CD4-positive, alpha-beta T cell treated with Interleukin-4 for 4 hours (primary cell): ENCODE results near the gene SMYD3.

ENCODE experiments used
- DNase-seq: peaks from one replicate; pipeline ENCODE4 v3.0.0-alpha.2; 2020

The SMYD3 gene

DNA sequence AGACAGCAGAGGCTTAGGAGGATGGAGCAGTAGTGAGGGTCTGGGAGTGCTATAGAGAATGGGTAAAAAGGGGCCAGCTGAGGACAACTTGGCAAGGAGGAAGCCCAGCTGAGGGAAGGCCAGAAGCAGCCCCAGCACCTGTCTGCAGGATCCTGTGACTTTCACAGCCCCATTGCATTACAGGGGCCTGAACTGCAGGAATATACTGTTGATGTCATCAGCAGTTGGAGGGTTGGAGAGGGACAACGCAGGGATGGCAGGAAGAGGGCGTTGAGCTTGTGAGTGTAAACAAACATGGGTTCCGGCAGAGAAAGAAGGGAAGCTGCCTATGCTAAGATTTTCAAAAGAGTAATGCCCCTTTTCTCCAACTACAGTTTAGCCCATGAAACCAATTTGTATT, 628.5 kb downstream of the SMYD3 start:
- DNase-seq = no peak

DNA sequence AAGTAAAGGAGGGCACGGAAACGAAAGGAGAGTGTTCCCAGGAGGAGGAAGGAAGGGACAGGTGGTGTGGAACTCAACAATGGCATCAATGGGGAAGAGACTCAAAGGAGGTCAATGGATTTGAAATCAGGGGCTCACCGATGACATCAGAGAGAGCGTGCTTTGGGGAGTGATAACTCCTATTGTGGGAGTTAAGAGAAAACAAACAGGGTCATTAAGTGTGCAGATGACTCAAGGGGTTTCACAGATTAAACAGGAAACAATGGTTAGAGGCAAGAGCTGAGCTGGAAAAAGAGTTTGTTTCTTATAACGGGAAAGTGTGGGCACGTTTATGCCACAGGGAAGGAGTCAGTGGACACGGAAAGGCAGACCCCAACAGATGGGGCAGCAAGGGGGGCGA, 629.1 kb downstream of the SMYD3 start:
- DNase-seq = no peak

DNA sequence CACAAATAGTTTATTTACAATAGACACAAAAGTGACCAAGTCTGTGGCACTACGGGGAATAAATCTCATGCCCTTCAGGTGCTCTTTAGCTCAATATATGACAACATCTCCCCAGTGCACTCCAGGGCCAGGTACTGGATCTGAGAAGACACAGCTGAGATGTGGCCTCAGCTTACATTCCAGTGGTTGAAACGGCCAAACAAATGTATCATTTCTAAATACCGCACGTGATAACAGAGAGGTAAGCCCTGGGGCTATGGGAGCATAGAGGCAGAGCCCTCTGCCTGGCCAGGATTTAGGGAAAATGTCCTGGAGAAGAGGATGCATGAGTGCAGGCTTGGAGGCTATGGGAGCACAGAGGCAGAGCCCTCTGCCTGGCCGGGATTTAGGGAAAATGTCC, 630.5 kb downstream of the SMYD3 start:
- no peak for DNase-seq

DNA sequence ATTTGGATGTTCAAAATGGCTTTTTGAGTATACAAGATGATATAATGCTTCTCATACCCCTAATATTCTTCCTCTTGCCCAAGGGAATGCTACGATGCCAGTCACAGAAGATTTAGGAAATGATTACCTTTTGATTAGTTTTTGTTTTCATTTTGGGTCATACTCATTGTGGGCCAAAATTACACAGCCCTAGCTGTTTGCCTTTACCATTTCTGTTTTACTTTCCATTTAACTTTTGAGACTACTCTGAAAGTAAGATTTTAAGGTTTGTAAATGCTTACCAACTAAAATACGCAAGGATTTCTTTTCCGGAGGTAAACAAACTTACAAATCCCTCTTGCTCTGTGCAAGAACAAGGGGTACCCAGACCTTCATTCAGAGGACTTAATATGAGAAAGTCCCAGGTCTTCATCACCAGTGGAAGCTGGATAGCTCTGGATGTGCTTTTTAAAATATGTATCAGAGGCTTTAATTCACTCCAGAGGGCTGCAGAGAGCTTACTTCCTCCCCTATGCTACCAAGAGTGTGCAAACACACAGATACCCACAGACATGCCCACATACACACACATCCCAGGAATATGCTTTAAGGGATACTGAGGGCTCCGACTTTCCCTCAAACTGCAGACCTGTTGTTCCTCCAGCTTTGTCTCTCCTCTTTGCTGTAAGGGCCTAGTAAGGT, 631.4 kb downstream of the SMYD3 start:
- DNase-seq = no peak

DNA sequence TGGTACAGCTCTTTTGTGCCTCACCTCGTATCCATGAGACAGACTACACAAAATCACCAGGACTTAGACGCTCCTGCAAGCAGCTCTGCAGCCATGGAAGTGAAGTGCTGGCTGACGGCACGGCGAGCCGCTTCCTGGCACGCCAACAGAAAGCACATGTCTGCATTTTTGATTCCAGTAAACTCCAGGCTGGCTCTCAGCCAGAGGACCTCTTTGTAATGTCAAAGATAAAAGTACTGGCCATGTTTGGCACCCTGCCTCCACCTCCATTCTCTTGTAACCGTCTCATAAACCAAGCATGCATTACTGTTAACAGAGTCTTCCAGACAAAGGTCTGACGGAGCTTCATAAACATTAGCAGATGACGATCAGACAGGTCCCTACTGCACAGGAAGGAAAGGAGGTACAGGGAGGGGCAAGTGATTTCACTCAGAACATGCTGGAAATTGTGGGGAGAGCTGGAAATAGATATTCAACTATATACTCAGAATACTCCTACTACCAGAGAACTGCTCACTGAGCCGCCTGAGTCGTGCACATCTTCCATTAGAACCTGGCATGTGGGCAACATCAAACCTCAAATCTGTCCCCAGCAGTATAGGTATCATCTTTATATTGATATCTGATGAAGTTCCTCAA, 632.0 kb downstream of the SMYD3 start:
- no peak for DNase-seq

DNA sequence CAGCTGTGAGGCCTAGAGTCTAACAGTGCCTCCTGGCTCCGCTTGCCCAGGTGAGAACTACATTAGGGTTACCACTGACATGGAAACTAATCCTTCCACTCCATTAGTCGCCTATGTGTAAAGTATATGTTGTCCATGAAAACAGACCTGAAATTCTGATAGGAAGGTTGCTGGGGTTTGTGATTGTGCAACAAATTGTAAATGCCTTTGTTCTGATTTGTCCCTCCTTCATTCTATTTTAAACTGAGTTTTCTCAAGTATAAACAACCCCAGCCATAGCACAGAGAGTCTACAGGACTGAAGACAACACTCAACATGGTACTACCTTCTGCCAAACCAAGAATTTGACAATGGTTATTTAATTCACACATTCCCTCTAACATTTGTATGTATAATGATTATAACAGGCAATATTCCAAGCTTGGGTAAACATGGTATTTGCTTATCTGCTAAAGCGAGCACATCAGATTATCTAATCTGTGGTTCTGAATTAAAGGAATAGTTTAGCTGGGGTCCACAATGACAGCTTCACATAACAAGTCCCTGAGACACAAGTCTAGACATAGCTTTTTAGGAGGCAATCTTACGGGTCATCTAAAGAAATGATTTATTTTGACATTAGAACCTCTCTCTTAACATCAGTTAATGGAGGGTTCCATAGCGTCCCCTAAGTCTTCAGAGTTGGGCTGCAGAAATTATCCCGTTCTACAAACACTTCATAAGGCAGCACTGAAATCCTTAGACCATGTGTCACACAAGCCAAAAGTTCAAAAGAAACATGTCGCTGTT, 633.0 kb downstream of the SMYD3 start:
- DNase-seq = no peak

DNA sequence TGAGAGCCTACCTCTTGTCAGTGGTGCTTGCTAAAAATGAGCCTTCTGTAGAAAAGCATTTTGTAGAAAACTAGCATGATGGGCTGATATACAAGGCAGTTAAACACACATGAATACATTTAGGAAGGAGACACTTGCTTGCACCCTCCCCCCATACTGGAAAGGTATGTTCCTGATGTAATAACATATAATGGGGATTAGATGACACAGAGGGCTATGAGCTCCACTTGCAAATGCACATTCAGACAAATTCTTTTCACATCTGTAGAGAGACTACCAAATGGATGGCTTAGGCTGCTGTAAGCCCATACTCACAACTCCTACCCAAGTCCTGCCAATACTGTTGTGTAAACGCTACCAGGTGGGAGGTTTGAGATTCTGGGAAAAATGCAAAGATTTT, 634.0 kb downstream of the SMYD3 start:
- no peak for DNase-seq

DNA sequence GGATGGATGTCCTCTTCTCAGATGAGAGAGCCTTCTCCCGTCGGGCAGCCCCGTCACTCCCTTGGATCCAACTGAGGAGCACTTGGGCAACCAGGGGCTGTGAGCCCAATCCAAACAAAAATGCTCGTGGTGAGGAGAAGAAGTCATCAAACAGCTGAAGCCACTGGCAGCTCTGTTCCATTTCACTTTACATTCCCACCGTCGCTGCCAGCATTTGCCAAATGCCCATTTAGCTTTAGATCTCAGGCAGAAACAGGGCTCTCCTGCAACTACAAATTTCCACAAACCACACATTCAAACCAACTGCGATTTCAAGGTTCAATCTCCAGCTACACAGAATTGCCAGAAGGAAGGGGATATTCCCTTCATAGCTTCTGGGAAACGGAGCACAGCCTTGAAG, 634.6 kb downstream of the SMYD3 start:
- DNase-seq = no peak

DNA sequence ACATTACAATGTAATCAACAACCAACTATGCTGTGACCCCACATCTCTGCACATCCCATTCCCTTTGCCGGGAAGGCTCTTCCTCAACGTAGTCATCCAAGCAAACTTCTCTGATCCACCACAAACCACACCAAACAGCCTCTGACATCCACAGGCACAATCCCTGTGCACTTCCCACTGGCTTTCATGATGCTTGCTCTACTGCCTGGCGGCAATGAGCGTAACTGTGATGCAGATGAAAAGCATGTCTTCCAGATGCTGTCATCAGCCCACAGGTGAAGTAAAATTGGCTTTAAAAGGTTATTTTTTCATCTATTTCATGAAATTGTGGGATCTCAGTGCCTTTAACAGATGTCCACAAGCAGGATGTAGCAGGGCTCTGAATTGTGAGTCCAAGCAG, 635.2 kb downstream of the SMYD3 start:
- DNase-seq = no peak

DNA sequence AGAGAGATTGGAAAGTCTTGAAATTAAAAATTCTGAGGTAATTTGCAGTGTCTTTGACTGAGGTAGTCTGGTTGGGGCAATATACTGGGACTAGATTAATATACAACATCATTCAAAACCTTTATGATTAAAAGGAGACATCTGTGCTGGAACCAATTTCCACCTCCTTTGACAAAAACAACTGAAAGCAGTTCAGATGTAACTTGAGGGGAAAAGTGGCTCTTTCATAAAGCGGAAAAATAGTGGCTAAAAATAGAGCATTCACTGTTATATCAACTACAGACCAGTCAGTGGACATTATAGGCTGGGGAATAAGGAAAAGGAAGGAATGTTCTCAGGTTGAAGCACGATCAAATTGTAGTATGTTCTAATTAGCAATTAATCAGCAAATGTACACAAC, 635.9 kb downstream of the SMYD3 start:
- DNase-seq = no peak

DNA sequence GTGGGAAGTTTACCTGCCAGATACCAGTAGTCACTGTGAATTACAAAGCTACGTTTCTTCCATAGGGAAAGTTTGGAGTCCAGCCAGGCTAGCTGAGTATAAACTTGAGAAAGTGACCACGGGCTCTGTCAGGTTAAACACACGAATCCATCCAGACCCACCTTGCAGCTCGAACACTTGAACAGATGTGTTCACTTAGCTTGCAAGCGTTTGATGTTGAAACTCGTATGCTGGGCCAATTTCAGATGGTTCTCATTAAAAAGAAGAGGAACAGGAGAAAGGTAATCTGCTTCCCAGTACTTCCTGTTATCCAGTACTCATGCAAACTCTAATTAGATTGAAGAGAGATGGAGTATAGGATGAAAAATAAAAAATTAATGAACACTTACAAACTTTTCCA, 636.4 kb downstream of the SMYD3 start:
- DNase-seq = no peak

DNA sequence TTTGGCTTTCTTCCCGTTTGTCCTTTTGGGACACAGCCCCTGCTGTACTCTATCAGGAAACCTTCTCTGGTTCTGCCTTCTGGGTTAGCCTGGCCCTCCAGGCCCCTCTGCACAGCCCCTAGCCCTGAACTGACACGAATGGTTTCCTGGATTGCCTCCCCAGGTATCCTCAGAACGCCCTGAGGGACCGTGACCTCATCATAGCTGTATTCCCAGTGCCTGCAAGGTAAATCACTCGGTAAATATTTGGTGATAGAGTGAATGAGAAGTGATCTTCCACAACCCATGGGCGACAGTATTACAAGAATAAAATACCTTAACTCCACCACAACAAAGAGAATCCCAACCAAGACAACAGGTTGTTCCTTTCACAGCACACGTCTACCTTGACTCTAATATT, 637.2 kb downstream of the SMYD3 start:
- DNase-seq = no peak

DNA sequence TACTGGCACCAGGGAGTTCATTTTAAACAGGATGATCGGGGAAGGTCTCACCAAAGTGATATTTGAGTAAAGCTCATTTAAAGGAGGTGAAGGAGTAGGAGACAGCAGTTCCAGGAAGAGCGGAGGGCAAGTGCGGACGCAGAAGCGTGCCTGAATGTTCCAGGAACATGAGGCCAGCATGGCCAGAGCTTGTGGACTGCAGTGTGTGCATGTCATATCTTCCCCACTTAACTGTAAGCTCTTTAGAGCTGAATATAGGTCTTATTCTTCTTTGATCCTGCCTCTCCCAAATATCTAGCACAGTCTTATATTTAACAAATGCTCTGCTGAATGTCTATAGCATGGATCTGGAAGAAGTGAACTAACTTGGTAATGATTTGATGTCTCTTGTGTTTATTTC, 639.3 kb downstream of the SMYD3 start:
- no peak for DNase-seq

DNA sequence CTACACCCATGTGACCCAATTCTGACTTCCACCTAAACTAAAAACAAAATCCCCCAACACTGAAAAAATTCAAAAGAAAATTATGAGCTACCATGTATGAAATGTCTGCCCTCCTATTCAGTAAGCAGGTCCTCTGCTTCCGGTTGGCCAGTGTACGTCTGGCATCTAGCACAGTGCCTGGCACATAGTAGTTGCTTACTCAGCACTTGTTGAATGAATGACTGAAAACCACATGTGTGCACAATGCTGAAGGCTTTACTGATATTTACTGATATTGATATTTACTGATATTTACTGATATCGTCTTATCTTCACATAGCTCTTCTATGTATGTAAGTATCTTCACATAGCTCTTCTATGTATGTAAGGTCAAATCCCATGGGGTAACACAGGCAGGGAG, 642.2 kb downstream of the SMYD3 start:
- DNase-seq = no peak

DNA sequence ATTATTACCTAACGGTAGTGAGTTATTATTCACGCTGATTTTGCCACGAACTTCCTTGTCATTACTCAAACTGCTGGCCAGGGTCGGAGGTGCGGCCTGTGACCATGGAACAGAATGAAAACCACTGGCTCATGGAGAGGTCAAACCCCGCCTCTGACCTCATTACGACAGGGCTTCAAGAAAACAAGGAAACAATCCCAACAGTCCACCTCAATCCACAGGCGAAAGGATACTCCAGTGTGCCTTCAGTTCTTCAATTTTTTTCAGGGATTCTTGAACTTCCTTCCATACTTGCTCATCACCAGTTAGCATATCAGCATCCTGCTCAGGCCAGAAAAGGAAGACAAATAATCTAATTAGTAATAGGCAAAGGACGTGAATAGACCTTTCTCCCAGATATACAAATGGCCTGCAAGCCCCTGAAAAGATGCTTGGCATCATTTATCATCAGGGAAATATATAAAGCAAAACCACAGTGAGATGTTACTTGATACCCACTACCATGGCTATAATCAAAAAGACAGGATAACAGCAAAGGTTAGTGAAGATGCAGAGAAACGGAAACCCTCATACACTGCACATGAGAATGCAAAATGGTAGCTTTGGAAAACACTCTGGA, 643.4 kb downstream of the SMYD3 start:
- no peak for DNase-seq

DNA sequence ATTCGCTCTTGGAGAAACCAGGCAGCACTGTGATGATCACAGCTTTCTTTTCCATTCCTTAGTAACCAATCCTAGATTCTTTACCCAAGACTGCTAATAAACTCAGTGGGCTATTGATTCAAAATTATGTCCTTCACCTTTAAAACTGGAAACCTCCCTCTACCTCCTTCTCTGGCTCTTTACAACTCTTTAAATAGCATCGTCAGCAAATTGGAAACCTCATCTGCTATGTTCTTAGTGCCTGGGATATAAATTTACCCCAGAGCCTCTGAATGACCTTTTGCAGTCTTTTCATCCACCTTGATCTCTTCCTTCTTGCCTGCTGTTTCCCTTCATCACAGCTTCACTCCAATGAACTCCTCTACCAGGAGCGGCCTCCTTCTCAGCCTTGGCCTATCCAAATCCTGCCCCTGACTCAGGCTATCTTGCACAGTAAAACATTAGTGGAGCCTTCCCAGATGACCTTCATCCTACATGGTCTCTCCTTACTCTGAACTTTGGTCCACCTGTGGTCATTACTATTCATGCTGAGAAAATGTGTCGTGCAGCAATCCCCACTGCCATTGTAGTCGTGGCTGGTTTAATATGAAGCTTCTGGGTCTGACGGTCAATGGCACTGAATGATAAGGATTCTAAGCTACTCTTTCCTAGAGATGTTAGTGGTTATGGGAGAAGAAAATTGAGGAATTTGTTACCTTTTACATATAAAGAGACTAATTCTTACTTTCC, 644.1 kb downstream of the SMYD3 start:
- no peak for DNase-seq

DNA sequence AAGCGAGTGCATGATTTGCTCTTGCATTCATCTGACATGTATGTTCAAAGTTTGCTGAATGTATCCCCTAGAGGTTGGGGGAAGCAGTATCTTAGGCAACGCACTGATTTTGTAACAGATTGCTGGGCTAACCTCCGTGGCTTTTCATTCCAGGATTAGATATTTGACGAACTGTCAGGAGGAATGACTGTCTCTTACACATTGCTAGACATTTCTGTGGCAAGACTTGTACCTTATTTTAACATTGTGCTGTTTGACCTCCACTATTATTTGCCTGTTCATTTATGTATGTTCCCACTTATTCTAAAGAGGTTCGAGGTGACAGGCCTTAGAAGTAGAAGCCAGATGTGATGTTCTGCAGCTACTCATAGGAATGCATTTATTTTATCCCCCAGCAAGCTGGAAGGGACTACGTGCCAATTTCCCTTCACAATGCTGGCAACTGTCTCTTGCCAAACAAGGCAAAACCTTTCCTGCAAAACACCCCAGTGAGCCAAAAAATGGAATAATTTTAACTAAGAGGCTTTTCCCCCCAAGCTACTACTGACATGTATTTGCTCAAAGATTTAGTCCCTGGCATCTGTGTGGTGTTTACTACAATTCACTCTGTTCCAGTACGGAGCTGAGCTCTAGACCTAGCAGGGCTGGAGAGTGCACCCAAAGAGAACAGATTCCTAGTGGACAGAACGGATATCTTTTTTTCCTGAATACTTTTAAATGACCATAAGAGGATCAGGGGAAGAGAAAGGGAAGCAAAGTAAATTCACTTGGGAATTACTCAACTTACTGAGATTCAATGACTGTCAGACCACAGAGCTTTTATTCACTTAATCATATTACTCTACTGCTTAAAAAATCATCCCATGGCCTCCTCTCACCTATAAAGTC, 646.2 kb downstream of the SMYD3 start:
- no peak for DNase-seq

DNA sequence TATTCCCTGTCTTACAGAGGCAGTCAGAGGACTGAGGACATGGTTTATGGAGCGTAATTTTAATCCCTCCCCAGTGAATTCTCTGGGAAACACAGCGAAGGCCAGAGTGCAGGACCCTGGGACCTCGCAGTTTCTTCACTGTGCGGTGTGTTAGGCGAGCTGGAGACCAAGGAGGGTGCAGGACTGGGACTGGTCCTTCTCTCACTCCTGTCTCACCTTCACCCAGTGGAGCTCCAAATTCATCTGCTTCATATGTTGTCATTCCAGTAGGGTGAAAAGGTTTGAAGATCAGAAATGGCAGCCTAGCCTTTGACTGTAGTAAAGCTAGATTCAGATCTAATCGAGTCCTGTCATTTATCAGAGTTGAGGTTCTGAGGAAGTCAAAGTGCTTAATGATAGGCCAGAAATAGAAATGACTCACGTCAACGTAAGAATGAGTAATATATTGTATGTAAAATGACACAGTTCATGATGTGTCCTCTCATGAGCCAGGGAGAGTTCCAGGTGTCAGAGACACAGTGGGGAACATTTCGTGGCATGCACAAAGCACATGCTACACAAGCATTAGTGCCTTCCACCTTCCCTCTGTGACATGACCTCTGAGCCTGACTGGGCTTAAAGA, 647.5 kb downstream of the SMYD3 start:
- DNase-seq = no peak

DNA sequence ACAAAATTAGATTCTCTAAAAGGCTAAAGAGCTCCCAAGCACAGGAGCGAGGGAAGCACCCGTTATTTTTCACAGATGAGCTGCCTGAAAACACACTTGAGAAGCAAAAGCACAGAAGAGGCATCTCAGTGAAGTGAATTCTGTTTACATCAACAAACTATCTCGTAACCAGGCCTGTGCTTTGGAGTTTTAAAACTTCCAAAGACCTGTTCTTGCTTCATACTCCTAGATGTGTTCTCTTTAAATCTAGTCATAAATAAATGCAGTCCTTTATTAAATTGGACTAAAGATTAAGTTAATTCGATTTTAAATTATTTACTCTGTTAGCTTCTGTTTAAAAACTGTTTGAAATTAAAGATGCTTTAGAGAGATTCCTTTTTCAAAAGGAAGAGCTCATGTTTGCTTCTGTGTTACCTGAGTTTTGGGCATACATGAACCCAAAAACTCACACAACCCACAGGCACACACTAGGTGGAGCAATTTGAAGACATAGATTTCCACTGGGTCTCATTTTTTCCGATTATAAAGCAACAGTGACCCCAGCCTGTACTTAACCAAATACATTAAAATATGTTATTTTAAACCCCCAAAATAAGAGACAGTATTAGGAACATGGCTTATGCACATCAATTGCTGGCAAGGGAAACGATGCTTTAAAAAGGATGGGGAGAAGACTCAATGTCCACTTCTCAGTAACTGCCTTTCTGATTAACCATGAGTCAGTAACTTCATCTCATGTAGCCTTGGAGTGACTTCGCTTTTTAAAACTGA, 648.2 kb downstream of the SMYD3 start:
- no peak for DNase-seq

DNA sequence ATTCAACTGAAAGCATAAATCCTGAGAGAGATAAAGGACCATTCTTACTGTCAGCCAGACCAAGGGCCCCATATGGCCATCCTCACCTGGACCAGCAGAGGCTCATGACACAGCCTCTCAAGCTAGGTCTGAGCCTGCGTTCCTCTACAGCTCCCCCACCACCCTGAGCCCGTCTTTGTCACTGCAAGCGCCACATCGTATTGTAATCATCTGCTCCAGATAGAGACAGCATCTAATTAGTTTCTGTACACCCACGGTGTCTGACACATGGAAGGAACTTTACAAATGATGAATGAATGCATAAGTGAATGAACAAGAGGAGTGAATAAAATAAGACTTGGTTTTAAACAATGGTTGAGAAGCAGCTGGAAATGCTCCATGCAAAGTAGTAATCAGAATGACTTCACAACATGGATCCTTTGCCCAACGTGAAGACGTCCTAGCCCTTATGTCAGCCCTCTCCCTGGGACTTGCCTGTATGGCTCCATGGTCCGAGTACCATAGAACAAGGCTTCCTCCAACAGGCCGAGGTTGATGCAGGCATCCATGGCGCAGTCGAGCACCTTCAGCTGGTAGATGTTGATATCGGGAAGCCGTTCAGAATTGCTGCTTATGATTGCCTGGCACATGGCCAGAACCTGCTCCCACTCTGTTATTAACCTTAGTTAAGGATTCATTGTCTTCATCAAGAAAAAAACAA, 648.9 kb downstream of the SMYD3 start:
- no peak for DNase-seq
